K562 (cell line): Measurements from ENCODE around the gene CHRNB1. TPM values are rescaled to one million over a fixed set of nuclear protein-coding genes. Genes with fewer than 3 reads are reported as not detected.

Experiments
- ATAC-seq: fragments of 200-7000 bp; cut with Tn5 transposase; 3 replicates; pipeline ENCODE4 v1.9.1; 2020; ENCODE audit warnings: moderate library complexity
- BruUV-seq: library from RNA; stranded (reverse); fragments of 400-500 nt; replicated peaks from 2 replicates; lab custom pipeline; 2021; lab: Mats Ljungman, UMichigan
- CTCF ChIA-PET: fragments of 300-600 bp; formaldehyde crosslinking; extraction: SDS; loops from one replicate; lab custom pipeline; 2021; ENCODE audit warnings: low intra/inter-chr PET ratio; lab: Yijun Ruan, JAX
- POLR2A ChIA-PET: fragments of 300-600, 350-650 bp; sonication (Branson Sonifier 250); formaldehyde crosslinking; extraction: SDS; loops from one replicate; lab custom pipeline; 2021; ENCODE audit warnings: antibody characterized with exemption, inconsistent platforms; lab: Yijun Ruan, JAX
- DNase-seq, 4 experiments: peaks; one replicate each; pipeline versions ENCODE4 v3.0.0 to v3.0.0-alpha.2; 2011 to 2018; ENCODE audit warnings: low spot score in 3 of 4, mixed read lengths in 3 of 4; ENCODE audit errors: extremely low read depth in 1 of 4
- FAIRE-seq: peaks from 2 replicates; lab custom pipeline; 2011; peaks lifted over from hg19 to GRCh38; lab: Jason Lieb, UNC
- H2AFZ ChIP-seq: 2 replicates; pipeline ENCODE4 v1.6.0; 2011; ENCODE audit warnings: low read depth, low read length, control low read depth, inconsistent platforms
- H3K27ac ChIP-seq: fragments of 200-600 bp; 3 replicates; pipeline ENCODE4 v1.8.0; 2011; ENCODE audit warnings: low read depth, mild to moderate bottlenecking, control low read depth, inconsistent platforms, low read length, moderate library complexity, mixed read lengths; ENCODE audit errors: extremely low read depth
- H3K27me3 ChIP-seq, 2 experiments: fragments of 300-600 bp in 1 of 2; 2 replicates in 1 of 2; 3 replicates in 1 of 2; pipeline versions ENCODE4 v1.6.0 to v1.8.0; 2011; ENCODE audit warnings: inconsistent platforms in 2 of 2, low read length in 2 of 2, mild to moderate bottlenecking in 1 of 2, mixed read lengths in 1 of 2, moderate library complexity in 1 of 2; ENCODE audit not compliant: control insufficient read depth in 2 of 2, insufficient read depth in 2 of 2
- H3K36me3 ChIP-seq: fragments of 300-600 bp; 3 replicates; pipeline ENCODE4 v1.8.0; 2011; ENCODE audit warnings: mild to moderate bottlenecking, low read length, inconsistent platforms; ENCODE audit not compliant: control insufficient read depth, insufficient read depth
- H3K4me1 ChIP-seq, 2 experiments: fragments of 200-600 bp in 1 of 2; replicated peaks in 1 of 2; 2 replicates in 1 of 2; 3 replicates in 1 of 2; pipeline versions ENCODE4 v1.5.1 to v1.8.0; 2011; ENCODE audit warnings: inconsistent platforms in 2 of 2, low read length in 2 of 2, mild to moderate bottlenecking in 1 of 2, mixed read lengths in 1 of 2, moderate library complexity in 1 of 2; ENCODE audit not compliant: control insufficient read depth in 2 of 2, insufficient read depth in 2 of 2
- H3K4me2 ChIP-seq: 2 replicates; pipeline ENCODE4 v1.6.1; 2011; ENCODE audit warnings: low read length, control low read depth, inconsistent platforms, mixed read lengths; ENCODE audit not compliant: insufficient read depth
- H3K4me3 ChIP-seq: fragments of 200-600 bp; sonication (generic), shearing (Covaris generic); 2 replicates; pipeline ENCODE4 v1.5.1; 2016; ENCODE audit warnings: control low read depth, inconsistent platforms
- H3K79me2 ChIP-seq: fragments of 200-600 bp; 3 replicates; pipeline ENCODE4 v1.8.0; 2011; ENCODE audit warnings: low read length, inconsistent platforms; ENCODE audit not compliant: control insufficient read depth, insufficient read depth
- H3K9ac ChIP-seq, 2 experiments: 2 replicates each; pipeline versions ENCODE4 v1.6.0 to v1.6.1; 2011; ENCODE audit warnings: low read depth in 2 of 2, low read length in 2 of 2, control low read depth in 1 of 2, inconsistent platforms in 1 of 2, mild to moderate bottlenecking in 1 of 2, mixed read lengths in 1 of 2; ENCODE audit not compliant: insufficient read depth in 1 of 2
- H3K9me1 ChIP-seq: one replicate; pipeline ENCODE4 v1.6.0; 2011; ENCODE audit warnings: inconsistent platforms, mild to moderate bottlenecking, low read length, moderate library complexity; ENCODE audit not compliant: control insufficient read depth, insufficient read depth
- H3K9me3 ChIP-seq: replicated peaks from 2 replicates; pipeline ENCODE4 v1.5.1; 2011; ENCODE audit warnings: low read depth, low read length, inconsistent platforms; ENCODE audit not compliant: control insufficient read depth, insufficient read depth
- H4K20me1 ChIP-seq: replicated peaks from 2 replicates; pipeline ENCODE4 v1.6.1; 2011; ENCODE audit warnings: low read length, inconsistent platforms, mixed read lengths; ENCODE audit not compliant: control insufficient read depth, insufficient read depth
- JUND ChIP-seq, 2 experiments: IDR thresholded peaks; 2 replicates in 1 of 2; 3 replicates in 1 of 2; pipeline ENCODE4 v1.6.1; 2011; ENCODE audit warnings: borderline replicate concordance in 2 of 2, low read depth in 2 of 2, low read length in 2 of 2, improper control_type of control experiment in 1 of 2, missing biosample characterization in 1 of 2, missing genetic modification characterization in 1 of 2, missing genetic modification reagents in 1 of 2
- KLF1 ChIP-seq: fragments of 450-650 bp; IDR thresholded peaks from 2 replicates; pipeline ENCODE4 v1.6.1; 2016; ENCODE audit warnings: missing genetic modification characterization, missing compliant biosample characterization
- MAZ ChIP-seq, 2 experiments: fragments of 450-650 bp in 1 of 2; sonication (generic) in 1 of 2; formaldehyde crosslinking; IDR thresholded peaks in 1 of 2; conservative IDR thresholded peaks in 1 of 2; 2 replicates each; pipeline versions ENCODE4 v1.4.0 to v1.5.0; 2020; ENCODE audit warnings: mild to moderate bottlenecking in 1 of 2, missing genetic modification reagents in 1 of 2
- MEIS2 ChIP-seq: fragments of 450-650 bp; IDR thresholded peaks from 2 replicates; pipeline ENCODE4 v1.6.1; 2014; ENCODE audit warnings: mild to moderate bottlenecking; ENCODE audit not compliant: partially characterized antibody
- MXI1 ChIP-seq: IDR thresholded peaks from 2 replicates; pipeline ENCODE4 v1.6.1; 2011; ENCODE audit warnings: low read depth, mild to moderate bottlenecking, improper control_type of control experiment, low read length
- NR1H2 ChIP-seq: sonication (generic); formaldehyde crosslinking; IDR thresholded peaks from 2 replicates; pipeline ENCODE4 v1.4.0; 2020; ENCODE audit warnings: mild to moderate bottlenecking, missing genetic modification reagents
- PHB ChIP-seq: fragments of 250-450 bp; sonication (Bioruptor Pico); IDR thresholded peaks from 2 replicates; pipeline ENCODE4 v1.5.0; 2021
- WGBS: fragments of 100-300 bp; shearing (Covaris generic); methylation state at CpG from one replicate; pipeline ENCODE4 v1.1.6; 2016; ENCODE audit warnings: low coverage, mixed read lengths; ENCODE audit not compliant: insufficient coverage; ENCODE audit errors: missing lambda C conversion rate; 5-methylcytosine and 5-hydroxymethylcytosine counted together
- in situ Hi-C: fragments of 300-500 bp; cut with MboI; formaldehyde crosslinking; loops from 4 replicates; pipeline ENCODE4 v1.15.0; 2018; ENCODE audit warnings: inconsistent platforms, mixed read lengths
- intact Hi-C: fragments of 100-400 bp; cut with micrococcal nuclease; formaldehyde crosslinking; loops from 2 replicates; pipeline ENCODE4 v1.14.2; 2022
- polyA plus RNA-seq, 8 experiments: library from polyadenylated mRNA; depleted of rRNA in 4 of 8; stranded (reverse) in 5 of 8; unstranded in 3 of 8; fragments of >200 nt; fragmentation: Nextera tagmentation in 2 of 8; fragmentation: Illumina TruSeq in 1 of 8; extraction: Ambion mirVana in 2 of 8; extraction: Trizol in 1 of 8; gene quantifications; 2 replicates each; pipeline versions ENCODE4 v1.2.1 to v1.2.3, GENCODE V29; 2011 to 2014; ENCODE audit warnings: inconsistent platforms in 1 of 8, missing spikeins in 1 of 8
- total RNA-seq, 7 experiments: library from RNA; depleted of rRNA in 6 of 7; stranded (reverse); fragments of >200 nt in 6 of 7; fragmentation: Illumina TruSeq in 2 of 7; extraction: Trizol in 2 of 7; gene quantifications; 2 replicates each; pipeline versions ENCODE4 v1.2.1 to v1.2.3, GENCODE V29; 2011 to 2021; ENCODE audit warnings: low replicate concordance in 1 of 7

CHRNB1 gene
- total and polyA plus RNA-seq, 9 of the 15 experiments (the other 6 are each of a cell fraction or from before 2014, with no cell fraction given): 4.7 to 12.3 (median 6.8) TPM

DNA sequence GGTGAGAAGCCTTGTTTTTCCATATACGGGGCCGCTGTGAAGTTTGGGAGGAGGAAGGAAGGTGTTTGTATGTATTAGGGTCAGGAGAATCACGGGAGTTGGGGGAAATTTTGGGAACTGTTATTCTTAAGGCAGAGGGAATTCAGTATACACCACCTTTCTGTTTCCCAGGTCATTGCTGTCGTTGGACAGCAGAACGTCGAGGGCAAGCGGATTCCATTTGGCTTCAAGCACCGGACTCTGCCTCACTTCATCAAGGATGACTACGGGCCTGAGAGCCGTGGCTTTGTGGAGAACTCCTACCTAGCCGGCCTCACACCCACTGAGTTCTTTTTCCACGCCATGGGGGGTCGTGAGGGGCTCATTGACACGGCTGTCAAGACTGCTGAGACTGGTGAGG is 56.9 kb downstream of the CHRNB1 start (continued):
- TF ChIP-seq JUND (IDR thresholded peaks at IDR 0.05; ENCODE audit: borderline replicate concordance, low read depth, low read length): no peak
- no peak for TF ChIP-seq JUND (tag; IDR thresholded peaks at IDR 0.05; ENCODE audit: borderline replicate concordance, low read depth, low read length)
- TF ChIP-seq NR1H2 (CRISPR knock-in tag): no peak
- TF ChIP-seq MEIS2: no peak
- TF ChIP-seq MAZ (CRISPR knock-in tag; conservative IDR thresholded peaks at IDR 0.05 in 1 of 2, IDR thresholded peaks at IDR 0.05 in 1 of 2): no peak
- no peak for TF ChIP-seq KLF1

DNA sequence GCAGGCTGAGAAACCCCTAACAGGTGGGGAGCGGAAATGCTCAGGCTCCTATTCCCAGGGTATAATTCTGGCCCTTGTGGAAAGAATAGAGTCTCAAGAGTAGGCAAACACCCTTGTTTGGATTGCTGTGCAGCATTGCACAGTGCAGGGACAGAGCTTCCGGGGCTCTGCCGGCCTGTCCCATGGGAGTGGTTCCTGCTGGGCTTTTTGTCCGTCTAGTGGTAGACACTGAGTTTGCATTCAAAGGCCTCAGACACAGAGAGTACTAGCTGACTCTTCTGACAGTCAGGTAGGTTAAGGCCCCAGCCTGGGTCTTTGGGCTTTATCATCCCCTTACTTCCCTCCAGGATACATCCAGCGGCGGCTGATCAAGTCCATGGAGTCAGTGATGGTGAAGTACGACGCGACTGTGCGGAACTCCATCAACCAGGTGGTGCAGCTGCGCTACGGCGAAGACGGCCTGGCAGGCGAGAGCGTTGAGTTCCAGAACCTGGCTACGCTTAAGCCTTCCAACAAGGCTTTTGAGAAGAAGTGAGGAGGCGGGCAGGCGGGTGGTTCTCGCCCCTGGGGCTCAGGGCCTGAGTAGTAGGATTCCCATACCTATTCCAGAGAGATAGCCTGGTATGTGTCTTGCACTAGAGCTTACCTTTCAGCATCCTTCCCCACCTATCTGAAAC is 57.4 kb downstream of the CHRNB1 start:
- 91% methylated on average over 20 of the region's 20 CpGs for WGBS
- H3K9ac ChIP-seq: no peak overlapping the region
- peak in 1 of 4 experiments; percentile 9 for DNase-seq
- H3K27ac ChIP-seq: no peak overlapping the region
- peaks cover 88% of the 10 kb centered on the region; the same call in 2 of the 3 replicates for H3K36me3 ChIP-seq
- no peaks in the 10 kb centered on the region for H3K27me3 ChIP-seq
- ChIA-PET POLR2A (interaction anchor here (0.7 to 1.3 kb wide), 3 partner anchors 9 to 32 kb away, joined by 4 to 6 read pairs (median 6); no protein-coding TSS in a partner anchor), CTCF (no interaction called here)
- no peak; the same call in 2 of the 3 replicates for ATAC-seq
- no peaks in the 10 kb centered on the region for H4K20me1 ChIP-seq
- intact Hi-C loops (loop anchor here (5.0 kb wide), 1 partner anchor 145 kb away; the partner anchor contains the start of gene TMEM95), in situ Hi-C loops (no loop called here)
- no peak overlapping the region for H3K4me3 ChIP-seq
- no peaks in the 10 kb centered on the region for H3K4me1 ChIP-seq
- H3K9me3 ChIP-seq: no peaks in the 10 kb centered on the region
- TF ChIP-seq KLF1: no peak
- no peak for TF ChIP-seq PHB (CRISPR knock-in tag)
- TF ChIP-seq MXI1: no peak
- H3K79me2 ChIP-seq: no peaks in the 10 kb centered on the region
- no peaks in the 10 kb centered on the region for H3K9me1 ChIP-seq
- no peak overlapping the region for H2AFZ ChIP-seq
- no peak for FAIRE-seq
- no peak overlapping the region for H3K4me2 ChIP-seq
- no TSS peak for BruUV-seq
